HG03571 (cell line): ENCODE results near the gene NTSR1.

ENCODE experiments used
- ATAC-seq: cut with Tn5 transposase; IDR thresholded peaks from one replicate; pipeline ENCODE4 v1.9.1; 2021; ENCODE audit not compliant: unreplicated experiment

Gene NTSR1

GRCh38 chr20:62780204-62780603, 71.6 kb downstream of the NTSR1 start:
- no peak for ATAC-seq

GRCh38 chr20:62780696-62781095, 72.1 kb downstream of the NTSR1 start:
- ATAC-seq = no peak

- ATAC-seq = no peak
These were observed 73.7 kb downstream of the NTSR1 start for GRCh38 chr20:62782149-62782892.

GRCh38 chr20:62782893-62783278, 74.2 kb downstream of the NTSR1 start:
- no peak for ATAC-seq

GRCh38 chr20:62784497-62784896, 75.9 kb downstream of the NTSR1 start:
- ATAC-seq = no peak

- no peak for ATAC-seq
These were observed 76.8 kb downstream of the NTSR1 start for GRCh38 chr20:62785393-62785792.

- no peak for ATAC-seq
These were observed 77.5 kb downstream of the NTSR1 start for GRCh38 chr20:62786157-62786556.

GRCh38 chr20:62787321-62787720, 78.7 kb downstream of the NTSR1 start:
- no peak for ATAC-seq

GRCh38 chr20:62787866-62788265, 79.2 kb downstream of the NTSR1 start:
- no peak for ATAC-seq

- no peak for ATAC-seq
These were observed 80.0 kb downstream of the NTSR1 start for GRCh38 chr20:62788607-62789006.

GRCh38 chr20:62790075-62790474, 81.4 kb downstream of the NTSR1 start:
- no peak for ATAC-seq

- ATAC-seq = no peak
These were observed 82.9 kb downstream of the NTSR1 start for GRCh38 chr20:62791301-62792181.

- ATAC-seq = no peak
These were observed 83.7 kb downstream of the NTSR1 start for GRCh38 chr20:62792182-62792939.

- no peak for ATAC-seq
These were observed 84.5 kb downstream of the NTSR1 start for GRCh38 chr20:62792940-62793756.

- ATAC-seq = peak; percentile 8
These were observed 85.0 kb downstream of the NTSR1 start for GRCh38 chr20:62793757-62794006.

- peak; percentile 64 for ATAC-seq
These were observed 85.5 kb downstream of the NTSR1 start for GRCh38 chr20:62794007-62794724.

GRCh38 chr20:62795023-62795761, 86.6 kb downstream of the NTSR1 start:
- ATAC-seq = no peak

- ATAC-seq = no peak
These were observed 88.3 kb downstream of the NTSR1 start for GRCh38 chr20:62796699-62797491.
